Measurements from ENCODE around the gene NFAM1. TPM values are rescaled to one million over a fixed set of nuclear protein-coding genes. Genes with fewer than 3 reads are reported as not detected.

NFAM1 gene
- total RNA-seq, 2 donors from 2014 or later, result 0.66 to 1.0 TPM

GRCh38 chr22:42408810-42409529, 23.2 kb downstream of the NFAM1 start:
- intact Hi-C loops (cut with DNase I), result no loop called here
- Histone ChIP-seq H3K4me3 (no peak overlapping the region), H3K9me3 (no peaks in the 10 kb centered on the region), H3K4me1 (no peaks in the 10 kb centered on the region), H3K27me3 (peaks cover 0 to 4% of the 10 kb centered on the region in 2 donors), H3K36me3 (replicated peaks in 1 of 2; ENCODE audit: insufficient read depth in 1 of 2, low read depth in 2 of 2) (no peaks in the 10 kb centered on the region), H3K27ac (no peak overlapping the region)
- WGBS, 2 donors, result 57 to 78% methylated on average over 11 to 15 of the region's 16 CpGs
- DNase-seq (no peak), ATAC-seq (no peak)
- TF ChIP-seq POLR2A (IDR thresholded peaks at IDR 0.05) (no peak), CTCF (IDR thresholded peaks at IDR 0.05) (no peak)

- ATAC-seq (no peak), DNase-seq (no peak)
- intact Hi-C loops (cut with DNase I), result no loop called here
- Histone ChIP-seq H3K27ac (no peak overlapping the region), H3K4me1 (no peaks in the 10 kb centered on the region), H3K4me3 (no peak overlapping the region), H3K27me3 (peaks cover 0 to 4% of the 10 kb centered on the region in 2 donors), H3K36me3 (replicated peaks in 1 of 2; ENCODE audit: insufficient read depth in 1 of 2, low read depth in 2 of 2) (no peaks in the 10 kb centered on the region), H3K9me3 (no peaks in the 10 kb centered on the region)
- 50 to 65% methylated on average over 1 to 7 of the region's 7 CpGs for WGBS, 2 donors
- TF ChIP-seq CTCF (IDR thresholded peaks at IDR 0.05), result no peak
- TF ChIP-seq POLR2A (IDR thresholded peaks at IDR 0.05), result no peak
Observed at GRCh38 chr22:42408276-42408675, 23.9 kb downstream of the NFAM1 start.

GRCh38 chr22:42404266-42404665, 27.9 kb downstream of the NFAM1 start:
- no peak overlapping the region for H3K27ac ChIP-seq
- no peaks in the 10 kb centered on the region for H3K4me1 ChIP-seq
- ATAC-seq (no peak), DNase-seq (no peak)
- no peaks in the 10 kb centered on the region for H3K36me3 ChIP-seq (replicated peaks in 1 of 2; ENCODE audit: insufficient read depth in 1 of 2, low read depth in 2 of 2)
- H3K9me3 ChIP-seq, result no peaks in the 10 kb centered on the region
- peaks cover 0 to 4% of the 10 kb centered on the region in 2 donors for H3K27me3 ChIP-seq
- TF ChIP-seq POLR2A (IDR thresholded peaks at IDR 0.05), result no peak
- no peak for TF ChIP-seq CTCF (IDR thresholded peaks at IDR 0.05)
- H3K4me3 ChIP-seq, result no peak overlapping the region
- 40 to 41% methylated on average over 9 of the region's 9 CpGs for WGBS, 2 donors
- intact Hi-C loops (cut with DNase I), result no loop called here

- no peaks in the 10 kb centered on the region for H3K36me3 ChIP-seq (replicated peaks in 1 of 2; ENCODE audit: insufficient read depth in 1 of 2, low read depth in 2 of 2)
- H3K27me3 ChIP-seq, result peaks cover 0 to 4% of the 10 kb centered on the region in 2 donors
- no peak overlapping the region for H3K4me3 ChIP-seq
- TF ChIP-seq POLR2A (IDR thresholded peaks at IDR 0.05) (no peak), CTCF (IDR thresholded peaks at IDR 0.05) (no peak)
- 70 to 72% methylated on average over 18 to 19 of the region's 19 CpGs for WGBS, 2 donors
- H3K9me3 ChIP-seq, result no peaks in the 10 kb centered on the region
- intact Hi-C loops (cut with DNase I), result no loop called here
- ATAC-seq (no peak), DNase-seq (no peak)
- no peak overlapping the region for H3K27ac ChIP-seq
- H3K4me1 ChIP-seq, result no peaks in the 10 kb centered on the region
Observed at GRCh38 chr22:42401535-42402334, 30.5 kb downstream of the NFAM1 start.
